ENCODE measurements around the gene USP10.

Gene USP10

DNA sequence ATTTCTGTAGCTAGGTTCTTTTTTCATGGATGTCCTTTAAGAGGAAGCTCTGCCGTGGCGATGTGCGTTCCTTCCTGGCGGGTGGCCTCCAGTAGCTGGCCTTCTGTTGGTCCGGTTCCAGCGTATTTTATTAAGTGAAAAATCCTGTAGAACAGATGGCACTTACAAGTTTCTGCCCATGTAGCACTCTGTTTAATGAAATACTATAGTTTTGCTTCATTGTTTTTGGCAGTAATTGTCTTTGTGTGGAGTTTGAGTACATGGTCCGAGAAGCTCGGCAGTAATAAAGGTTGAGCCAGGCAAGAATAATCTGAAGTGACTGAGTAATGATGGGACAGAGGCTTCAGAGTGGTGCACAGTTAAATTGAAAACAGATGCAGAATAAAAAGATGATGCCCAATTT lies 20.4 kb downstream of the USP10 start:
- TF ChIP-seq, protein P1, sequence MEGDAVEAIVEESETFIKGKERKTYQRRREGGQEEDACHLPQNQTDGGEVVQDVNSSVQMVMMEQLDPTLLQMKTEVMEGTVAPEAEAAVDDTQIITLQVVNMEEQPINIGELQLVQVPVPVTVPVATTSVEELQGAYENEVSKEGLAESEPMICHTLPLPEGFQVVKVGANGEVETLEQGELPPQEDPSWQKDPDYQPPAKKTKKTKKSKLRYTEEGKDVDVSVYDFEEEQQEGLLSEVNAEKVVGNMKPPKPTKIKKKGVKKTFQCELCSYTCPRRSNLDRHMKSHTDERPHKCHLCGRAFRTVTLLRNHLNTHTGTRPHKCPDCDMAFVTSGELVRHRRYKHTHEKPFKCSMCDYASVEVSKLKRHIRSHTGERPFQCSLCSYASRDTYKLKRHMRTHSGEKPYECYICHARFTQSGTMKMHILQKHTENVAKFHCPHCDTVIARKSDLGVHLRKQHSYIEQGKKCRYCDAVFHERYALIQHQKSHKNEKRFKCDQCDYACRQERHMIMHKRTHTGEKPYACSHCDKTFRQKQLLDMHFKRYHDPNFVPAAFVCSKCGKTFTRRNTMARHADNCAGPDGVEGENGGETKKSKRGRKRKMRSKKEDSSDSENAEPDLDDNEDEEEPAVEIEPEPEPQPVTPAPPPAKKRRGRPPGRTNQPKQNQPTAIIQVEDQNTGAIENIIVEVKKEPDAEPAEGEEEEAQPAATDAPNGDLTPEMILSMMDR (conservative IDR thresholded peaks at IDR 0.05; ENCODE audit: low read depth, low read length) = peak; percentile 10
- peak; percentile 88 for DNase-seq (ENCODE audit: low read depth)
- H3K4me3 ChIP-seq (ENCODE audit: low read depth, low read length) = peak overlapping the region; percentile 23

DNA sequence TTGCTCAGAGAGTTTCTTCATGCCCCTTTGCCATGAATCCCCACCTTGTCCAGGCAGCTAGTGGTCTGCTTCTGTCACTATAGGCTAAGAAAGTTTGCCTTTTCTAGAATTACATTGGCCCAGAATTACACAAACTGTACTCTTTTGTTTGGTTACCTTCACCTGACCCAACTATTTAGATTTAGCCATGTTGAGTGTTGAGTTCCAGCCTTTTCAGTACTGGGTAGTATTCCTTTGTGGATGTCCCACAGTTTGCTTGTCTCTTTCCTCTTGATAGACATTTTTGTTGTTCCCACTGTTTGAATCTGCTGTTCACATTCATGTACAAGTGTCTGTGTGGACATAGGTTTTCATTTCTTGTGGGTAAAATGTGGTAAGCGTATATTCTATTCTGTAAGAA lies 22.3 kb downstream of the USP10 start:
- no peak overlapping the region for H3K4me3 ChIP-seq (ENCODE audit: low read depth, low read length)
- TF ChIP-seq, protein P1 (conservative IDR thresholded peaks at IDR 0.05; ENCODE audit: low read depth, low read length) = no peak
- DNase-seq (ENCODE audit: low read depth) = no peak

DNA sequence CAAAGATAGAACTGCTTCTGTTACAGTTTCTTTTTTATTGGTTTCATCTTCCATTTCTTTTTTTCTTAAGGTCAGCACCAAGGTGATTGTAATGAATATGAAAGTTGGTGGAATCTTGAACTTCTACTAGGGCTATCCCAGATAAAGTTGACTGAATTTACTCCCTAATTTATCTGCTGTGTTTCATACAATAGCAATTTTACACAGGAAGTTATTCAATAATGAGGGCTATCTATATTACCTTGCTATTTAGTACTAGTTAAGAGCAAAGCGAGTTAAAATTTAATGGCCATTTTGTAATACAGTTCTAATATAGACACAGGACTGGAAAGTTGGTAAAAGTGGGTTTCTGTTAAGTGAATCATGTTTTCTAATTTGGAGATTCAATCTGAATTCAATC lies 24.1 kb downstream of the USP10 start:
- DNase-seq (ENCODE audit: low read depth) = no peak
- H3K4me3 ChIP-seq (ENCODE audit: low read depth, low read length) = no peak overlapping the region
- TF ChIP-seq, protein P1 (conservative IDR thresholded peaks at IDR 0.05; ENCODE audit: low read depth, low read length) = no peak

DNA sequence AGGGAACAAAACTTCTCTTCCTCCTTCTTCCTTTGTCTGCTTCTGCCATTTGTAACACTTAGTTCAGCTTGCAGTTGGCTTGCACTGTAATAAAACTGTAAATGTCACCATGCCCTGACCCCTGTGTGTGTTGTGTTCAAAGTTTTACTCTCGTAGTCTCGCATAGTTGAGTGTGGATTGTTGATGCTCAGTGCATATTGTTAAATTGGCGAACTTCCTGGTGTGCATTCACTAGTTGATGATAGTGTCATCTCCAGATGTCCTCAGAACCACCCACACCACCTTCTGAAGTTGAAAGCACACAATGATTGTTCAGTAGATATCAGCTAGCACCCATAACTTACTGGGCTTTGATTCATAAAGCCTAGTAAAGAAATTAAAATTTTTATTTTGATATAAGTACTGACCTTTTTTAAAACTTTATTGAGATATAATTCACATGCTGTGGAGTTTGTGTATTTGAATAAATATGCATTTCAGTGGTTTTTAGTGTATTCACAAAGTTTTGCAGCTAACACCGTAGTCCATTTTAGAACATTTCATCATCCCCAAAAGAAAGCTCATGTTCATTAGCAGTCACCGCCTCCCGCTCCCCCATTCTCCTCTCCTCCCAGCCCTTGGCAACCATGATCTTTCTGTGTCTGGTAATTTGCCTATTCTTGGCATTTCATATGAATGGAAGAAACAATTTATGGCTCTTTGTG lies 25.0 kb downstream of the USP10 start:
- DNase-seq (ENCODE audit: low read depth) = peak; percentile 45
- TF ChIP-seq, protein P1 (conservative IDR thresholded peaks at IDR 0.05; ENCODE audit: low read depth, low read length) = no peak
- no peak overlapping the region for H3K4me3 ChIP-seq (ENCODE audit: low read depth, low read length)

DNA sequence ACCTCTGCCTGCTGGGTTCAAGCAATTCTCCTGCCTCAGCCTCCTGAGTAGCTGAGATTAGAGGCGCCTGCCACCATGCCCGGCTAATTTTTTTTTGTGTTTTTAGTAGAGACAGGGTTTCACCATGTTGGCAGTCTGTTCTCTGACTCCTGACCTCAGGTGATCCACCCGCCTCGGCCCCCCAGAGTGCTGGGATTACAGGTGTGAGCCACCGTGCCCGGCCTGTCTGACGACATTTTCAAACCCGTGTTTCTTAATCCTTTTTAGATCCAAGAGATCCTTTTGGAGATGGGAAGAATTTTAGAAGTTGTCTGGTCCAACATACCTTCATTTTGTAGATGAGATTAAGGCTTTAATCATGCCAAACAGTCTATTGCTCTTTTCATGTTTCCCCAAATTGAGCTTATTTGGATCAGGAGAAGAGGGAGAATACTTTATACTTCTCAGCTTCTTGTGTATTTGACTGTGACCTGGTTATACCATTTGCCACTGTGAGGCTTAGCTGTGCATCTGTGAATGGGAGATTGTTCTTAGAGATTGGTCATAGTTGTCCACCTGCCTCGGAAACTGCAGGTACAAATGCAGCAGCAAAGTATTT lies 25.8 kb downstream of the USP10 start:
- no peak overlapping the region for H3K4me3 ChIP-seq (ENCODE audit: low read depth, low read length)
- TF ChIP-seq, protein P1 (conservative IDR thresholded peaks at IDR 0.05; ENCODE audit: low read depth, low read length) = no peak
- DNase-seq (ENCODE audit: low read depth) = no peak

DNA sequence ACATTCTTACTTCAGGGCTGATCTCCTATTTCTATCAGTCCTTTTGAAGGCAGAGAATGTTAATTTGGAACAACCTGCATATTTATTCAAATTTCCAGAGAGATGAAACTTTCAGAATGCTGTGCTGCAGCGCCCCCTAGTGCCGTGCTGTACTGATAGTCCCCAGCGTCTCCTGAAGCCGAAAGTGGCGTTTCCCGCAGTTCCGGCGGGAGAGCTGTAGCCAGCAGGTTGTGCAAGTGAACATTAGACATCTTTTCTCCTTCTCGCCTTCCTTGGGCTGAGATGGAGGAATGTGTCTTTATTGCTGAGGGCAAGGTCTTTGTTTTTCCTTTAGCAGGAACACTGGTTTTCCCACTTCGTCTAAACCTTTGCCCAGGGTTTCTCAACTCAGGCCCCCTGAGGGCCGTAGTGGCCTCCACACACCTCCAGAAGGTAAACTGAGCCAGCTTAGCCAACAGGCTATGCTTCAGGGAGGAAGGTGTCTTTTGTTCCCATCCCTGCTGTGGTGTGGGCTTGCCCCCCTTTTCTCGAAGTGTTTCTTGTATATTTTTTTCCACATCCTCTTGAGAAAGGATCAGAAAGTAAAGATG lies 26.4 kb downstream of the USP10 start:
- DNase-seq (ENCODE audit: low read depth) = peak; percentile 94
- TF ChIP-seq, protein P1 (conservative IDR thresholded peaks at IDR 0.05; ENCODE audit: low read depth, low read length) = peak; percentile 95
- no peak overlapping the region for H3K4me3 ChIP-seq (ENCODE audit: low read depth, low read length)

All from choroid plexus epithelial cell (primary cell).